Kidney epithelial cell (primary cell): ENCODE data around the gene PLCB1. TPM values are rescaled to one million over a fixed set of nuclear protein-coding genes. Genes with fewer than 3 reads are reported as not detected.

ENCODE experiments used
- DNase-seq: peaks from one replicate; pipeline ENCODE4 v3.0.0-alpha.2; 2010; ENCODE audit warnings: low read depth
- H3K27me3 ChIP-seq: 2 replicates; pipeline ENCODE4 v1.6.0; 2011; ENCODE audit warnings: low read length; ENCODE audit not compliant: control insufficient read depth, insufficient read depth
- H3K36me3 ChIP-seq: 2 replicates; pipeline ENCODE4 v1.5.1; 2011; ENCODE audit warnings: low read length; ENCODE audit not compliant: control insufficient read depth, insufficient read depth
- H3K4me3 ChIP-seq: 2 replicates; pipeline ENCODE4 v1.5.1; 2011; ENCODE audit warnings: low read depth, mild to moderate bottlenecking, control low read depth, low read length
- total RNA-seq: library from RNA; depleted of rRNA; stranded (reverse); fragments of >200 nt; gene quantifications from 2 replicates; pipeline ENCODE4 v1.2.3, GENCODE V29; 2015
- TF ChIP-seq, protein P1 (sequence below): IDR thresholded peaks from 2 replicates; pipeline ENCODE4 v1.5.1; 2011; ENCODE audit warnings: mild to moderate bottlenecking, moderate library complexity, low read length, control low read depth, inconsistent platforms; ENCODE audit not compliant: insufficient read depth, poor library complexity, severe bottlenecking

Gene PLCB1
- total RNA-seq, 1 donor from 2014 or later, result 5.1 TPM

DNA sequence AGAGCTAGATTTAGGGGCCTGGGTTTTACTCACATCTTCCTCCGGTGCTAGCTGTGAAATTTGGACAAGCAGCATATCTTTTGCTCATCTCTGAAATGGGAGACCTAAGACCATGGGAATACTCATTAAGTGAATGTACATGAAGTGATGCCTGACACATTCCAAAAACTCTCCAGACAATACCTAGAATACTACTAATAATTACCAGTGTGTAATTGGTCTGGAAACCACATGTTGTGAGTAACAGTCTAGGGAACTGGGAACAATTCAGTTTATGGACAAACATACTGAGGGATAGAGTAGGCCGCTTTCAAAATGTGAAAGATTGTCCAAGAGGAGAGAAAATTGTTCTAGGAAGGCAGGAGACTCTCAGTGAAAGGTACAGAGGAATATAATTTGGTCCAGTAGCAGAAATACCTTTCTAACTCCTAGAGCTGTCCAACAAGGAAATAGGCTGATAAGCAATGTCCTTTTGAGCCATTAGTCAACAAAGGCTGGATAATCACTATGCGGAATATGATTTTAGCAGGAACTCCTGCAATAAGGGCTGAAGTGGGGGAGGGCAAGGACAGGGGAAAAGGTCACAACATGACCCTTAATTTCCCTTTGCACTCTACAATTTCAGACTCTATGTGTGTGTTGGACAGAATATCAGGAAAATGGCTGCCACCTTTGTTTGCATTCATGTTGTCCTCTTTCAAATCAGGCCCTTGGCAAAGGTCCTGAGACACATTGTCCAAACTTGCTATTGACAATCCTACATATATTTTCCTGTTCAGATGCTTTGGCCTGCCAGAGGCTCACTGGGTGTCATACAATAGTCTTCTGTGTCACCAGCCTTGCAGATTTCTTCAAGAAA is 315.4 kb downstream of the PLCB1 start:
- DNase-seq, result no peak
- Histone ChIP-seq H3K4me3 (no peak overlapping the region), H3K36me3 (no peaks in the 10 kb centered on the region), H3K27me3 (no peaks in the 10 kb centered on the region)
- TF ChIP-seq, protein P1, sequence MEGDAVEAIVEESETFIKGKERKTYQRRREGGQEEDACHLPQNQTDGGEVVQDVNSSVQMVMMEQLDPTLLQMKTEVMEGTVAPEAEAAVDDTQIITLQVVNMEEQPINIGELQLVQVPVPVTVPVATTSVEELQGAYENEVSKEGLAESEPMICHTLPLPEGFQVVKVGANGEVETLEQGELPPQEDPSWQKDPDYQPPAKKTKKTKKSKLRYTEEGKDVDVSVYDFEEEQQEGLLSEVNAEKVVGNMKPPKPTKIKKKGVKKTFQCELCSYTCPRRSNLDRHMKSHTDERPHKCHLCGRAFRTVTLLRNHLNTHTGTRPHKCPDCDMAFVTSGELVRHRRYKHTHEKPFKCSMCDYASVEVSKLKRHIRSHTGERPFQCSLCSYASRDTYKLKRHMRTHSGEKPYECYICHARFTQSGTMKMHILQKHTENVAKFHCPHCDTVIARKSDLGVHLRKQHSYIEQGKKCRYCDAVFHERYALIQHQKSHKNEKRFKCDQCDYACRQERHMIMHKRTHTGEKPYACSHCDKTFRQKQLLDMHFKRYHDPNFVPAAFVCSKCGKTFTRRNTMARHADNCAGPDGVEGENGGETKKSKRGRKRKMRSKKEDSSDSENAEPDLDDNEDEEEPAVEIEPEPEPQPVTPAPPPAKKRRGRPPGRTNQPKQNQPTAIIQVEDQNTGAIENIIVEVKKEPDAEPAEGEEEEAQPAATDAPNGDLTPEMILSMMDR, result no peak

DNA sequence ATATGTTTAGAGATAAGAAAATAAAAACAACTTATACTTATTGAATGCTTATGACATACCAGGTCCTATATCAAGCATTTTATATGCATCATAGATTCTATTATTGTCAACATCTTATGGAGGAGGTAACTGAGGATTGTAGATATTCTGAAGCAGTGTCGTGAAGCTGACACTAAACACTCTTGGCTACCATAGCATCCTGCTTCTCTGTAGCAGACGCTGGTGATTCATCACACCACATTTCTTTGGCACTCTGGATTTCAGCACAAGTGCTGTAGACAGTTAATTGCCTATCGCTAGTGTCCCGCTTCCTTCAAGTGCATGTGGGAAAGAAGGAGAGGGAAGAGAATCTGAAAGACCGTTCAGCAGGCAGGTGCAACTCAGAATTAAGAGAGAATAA is 317.1 kb downstream of the PLCB1 start:
- DNase-seq, result no peak
- no peak overlapping the region for H3K4me3 ChIP-seq
- H3K27me3 ChIP-seq, result no peaks in the 10 kb centered on the region
- TF ChIP-seq, protein P1, result no peak
- no peaks in the 10 kb centered on the region for H3K36me3 ChIP-seq

DNA sequence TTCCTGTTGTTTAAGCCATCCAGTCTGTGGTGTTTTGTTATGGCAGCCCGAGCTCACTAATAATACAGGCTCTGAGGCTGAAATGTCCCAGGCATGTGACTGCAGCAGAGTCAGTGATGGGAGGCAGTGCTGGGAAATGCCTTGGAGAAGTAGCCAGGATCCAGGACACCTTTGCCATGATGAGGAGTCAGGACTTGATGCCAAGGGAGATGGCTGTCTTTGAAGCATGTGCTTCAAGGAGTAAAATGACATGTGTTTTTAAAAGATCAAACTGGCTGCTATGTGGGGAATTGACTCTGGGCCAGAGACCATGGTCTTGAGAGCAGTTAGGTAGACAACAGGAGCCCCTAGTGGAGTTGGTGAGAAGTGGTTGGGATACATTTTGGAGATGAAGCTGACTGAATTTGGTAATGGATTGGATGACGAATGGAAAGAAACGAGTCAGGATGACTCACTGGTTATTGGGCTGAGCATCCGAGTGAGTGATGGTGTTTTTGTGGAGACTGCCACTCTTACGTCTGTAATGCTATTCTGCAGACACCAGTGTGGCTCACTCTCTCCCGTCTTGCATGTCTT is 322.2 kb downstream of the PLCB1 start:
- Histone ChIP-seq H3K36me3 (no peaks in the 10 kb centered on the region), H3K27me3 (no peaks in the 10 kb centered on the region), H3K4me3 (no peak overlapping the region)
- peak; percentile 52 for DNase-seq
- TF ChIP-seq, protein P1, result peak; percentile 42

DNA sequence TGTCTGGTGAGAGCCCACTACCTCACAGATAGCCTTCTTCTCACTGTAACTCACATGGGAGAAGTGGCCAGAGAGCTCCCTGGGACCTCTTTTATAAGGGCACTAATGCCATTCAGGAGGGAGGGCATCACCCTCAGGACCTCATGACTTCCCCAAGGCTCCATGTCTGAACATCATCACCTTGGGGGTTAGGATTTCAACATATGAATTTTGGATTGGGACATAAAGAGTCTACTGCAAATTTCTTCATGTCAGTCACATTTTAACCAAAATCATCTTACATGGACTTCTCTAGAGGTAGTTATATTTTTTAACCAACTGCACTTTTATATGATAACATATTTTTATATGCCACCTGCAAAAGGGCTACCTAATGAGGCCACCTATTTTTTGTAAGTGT is 324.7 kb downstream of the PLCB1 start:
- Histone ChIP-seq H3K27me3 (no peaks in the 10 kb centered on the region), H3K36me3 (no peaks in the 10 kb centered on the region), H3K4me3 (no peak overlapping the region)
- TF ChIP-seq, protein P1, result no peak
- DNase-seq, result no peak

DNA sequence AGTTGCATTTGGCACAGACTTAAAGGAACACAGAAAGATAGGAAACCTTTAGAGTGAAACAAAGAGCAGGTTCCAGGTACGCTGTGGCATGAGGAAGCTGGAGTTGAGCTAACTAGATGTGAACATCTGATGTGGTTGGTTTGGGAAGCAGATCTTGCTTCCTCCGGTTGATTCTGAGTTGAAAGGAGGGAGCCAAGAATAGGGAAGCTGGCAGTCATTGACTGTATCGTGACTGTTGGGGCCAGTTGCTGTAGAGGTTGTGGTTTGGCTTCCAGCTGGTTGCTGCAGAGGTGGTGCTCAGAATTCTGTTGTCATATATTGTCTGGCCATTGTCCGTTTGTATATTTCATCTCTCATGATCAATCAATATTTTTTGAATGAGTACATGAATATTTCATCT is 325.9 kb downstream of the PLCB1 start:
- Histone ChIP-seq H3K4me3 (no peak overlapping the region), H3K27me3 (no peaks in the 10 kb centered on the region), H3K36me3 (no peaks in the 10 kb centered on the region)
- DNase-seq, result no peak
- TF ChIP-seq, protein P1, result no peak

DNA sequence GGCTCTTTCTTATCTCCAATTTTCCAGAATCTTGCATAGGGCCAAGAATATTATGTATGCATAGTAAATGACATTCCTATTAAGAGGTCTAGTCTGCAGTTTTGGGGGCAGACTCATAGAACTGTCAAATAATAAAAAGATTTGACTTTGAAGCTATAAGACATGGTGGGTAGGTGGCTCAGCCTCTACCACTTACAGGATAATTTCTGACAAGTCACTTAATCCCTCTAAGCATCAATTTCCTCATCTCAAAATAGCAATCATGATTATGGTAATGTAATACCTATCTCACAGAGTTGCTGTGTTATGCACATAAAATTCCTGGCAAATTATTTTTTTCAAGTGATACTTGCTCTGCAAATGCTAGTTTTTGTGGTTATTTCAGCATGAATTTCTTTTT is 329.1 kb downstream of the PLCB1 start:
- TF ChIP-seq, protein P1, result no peak
- H3K27me3 ChIP-seq, result no peaks in the 10 kb centered on the region
- no peak for DNase-seq
- no peak overlapping the region for H3K4me3 ChIP-seq
- H3K36me3 ChIP-seq, result no peaks in the 10 kb centered on the region
